A673 (cell line): ENCODE measurements around the gene RSKR. TPM values are rescaled to one million over a fixed set of nuclear protein-coding genes. Genes with fewer than 3 reads are reported as not detected.

Experiments used
- BruUV-seq: library from RNA; stranded (reverse); fragments of 400-500 nt; replicated peaks from 2 replicates; lab custom pipeline; 2021; lab: Mats Ljungman, UMichigan
- CTCF ChIA-PET: fragments of 300-600 bp; sonication (Branson Sonifier 250); formaldehyde crosslinking; loops from one replicate; lab custom pipeline; 2022; ENCODE audit warnings: antibody characterized with exemption; lab: Charles Lee
- POLR2A ChIA-PET: fragments of 300-600 bp; sonication (Branson Sonifier 250); formaldehyde crosslinking; loops from one replicate; lab custom pipeline; 2022; ENCODE audit warnings: antibody characterized with exemption; ENCODE audit not compliant: low non-redundant PET; lab: Charles Lee
- DNase-seq: peaks from one replicate; pipeline ENCODE4 v3.0.0-alpha.2; 2015; ENCODE audit warnings: low spot score
- H3K27ac ChIP-seq: fragments of 200-600 bp; sonication (generic); 2 replicates; pipeline ENCODE4 v1.5.1; 2016; ENCODE audit warnings: mixed run types, low read depth, mild to moderate bottlenecking, mixed read lengths, antibody characterized with exemption, low read length; ENCODE audit not compliant: poor library complexity, severe bottlenecking
- H3K27me3 ChIP-seq: fragments of 200-600 bp; sonication (generic); replicated peaks from 2 replicates; pipeline ENCODE4 v1.6.1; 2017; ENCODE audit warnings: mixed run types, low read depth, mild to moderate bottlenecking, mixed read lengths, antibody characterized with exemption, low read length; ENCODE audit not compliant: insufficient read depth, poor library complexity
- H3K36me3 ChIP-seq: fragments of 200-600 bp; sonication (generic); 2 replicates; pipeline ENCODE4 v1.6.1; 2016; ENCODE audit warnings: mixed run types, mild to moderate bottlenecking, mixed read lengths, antibody characterized with exemption, low read length; ENCODE audit not compliant: insufficient read depth, poor library complexity, severe bottlenecking
- H3K4me1 ChIP-seq: fragments of 200-600 bp; sonication (generic); 2 replicates; pipeline ENCODE4 v1.6.1; 2017; ENCODE audit warnings: mixed run types, mild to moderate bottlenecking, mixed read lengths, antibody characterized with exemption, low read length; ENCODE audit not compliant: insufficient read depth, poor library complexity, severe bottlenecking
- H3K4me3 ChIP-seq: fragments of 200-600 bp; sonication (generic); 2 replicates; pipeline ENCODE4 v1.5.1; 2016; ENCODE audit warnings: low read depth, mixed run types, mild to moderate bottlenecking, mixed read lengths, low read length; ENCODE audit not compliant: poor library complexity, severe bottlenecking
- H3K9me3 ChIP-seq: fragments of 200-600 bp; sonication (generic); 2 replicates; pipeline ENCODE4 v1.6.1; 2016; ENCODE audit warnings: mixed run types, low read depth, mild to moderate bottlenecking, mixed read lengths, antibody characterized with exemption, low read length; ENCODE audit not compliant: poor library complexity, severe bottlenecking
- EZH2 ChIP-seq: fragments of 200-600 bp; sonication (generic); IDR thresholded peaks from 2 replicates; pipeline ENCODE4 v1.6.1; 2017; ENCODE audit warnings: borderline replicate concordance, low read depth, mild to moderate bottlenecking, mixed read lengths, antibody characterized with exemption, low read length; ENCODE audit not compliant: poor library complexity, severe bottlenecking
- intact Hi-C: fragments of 100-400 bp; cut with micrococcal nuclease; formaldehyde crosslinking; loops from one replicate; pipeline ENCODE4 v1.10.0; 2022; ENCODE audit not compliant: unreplicated experiment
- total RNA-seq: library from RNA; stranded (reverse); gene quantifications from 2 replicates; pipeline ENCODE4 v1.2.3, GENCODE V29; 2021
- TF ChIP-seq, protein P1 (sequence below): fragments of 300-800, 200-600 bp; sonication (generic); conservative IDR thresholded peaks from 2 replicates; pipeline ENCODE4 v1.5.1; 2017; ENCODE audit warnings: low read depth, mild to moderate bottlenecking, antibody characterized with exemption, low read length, moderate library complexity, mixed read lengths

RSKR gene
- total RNA-seq, 1 experiment from 2014 or later = 36.8 TPM

DNA sequence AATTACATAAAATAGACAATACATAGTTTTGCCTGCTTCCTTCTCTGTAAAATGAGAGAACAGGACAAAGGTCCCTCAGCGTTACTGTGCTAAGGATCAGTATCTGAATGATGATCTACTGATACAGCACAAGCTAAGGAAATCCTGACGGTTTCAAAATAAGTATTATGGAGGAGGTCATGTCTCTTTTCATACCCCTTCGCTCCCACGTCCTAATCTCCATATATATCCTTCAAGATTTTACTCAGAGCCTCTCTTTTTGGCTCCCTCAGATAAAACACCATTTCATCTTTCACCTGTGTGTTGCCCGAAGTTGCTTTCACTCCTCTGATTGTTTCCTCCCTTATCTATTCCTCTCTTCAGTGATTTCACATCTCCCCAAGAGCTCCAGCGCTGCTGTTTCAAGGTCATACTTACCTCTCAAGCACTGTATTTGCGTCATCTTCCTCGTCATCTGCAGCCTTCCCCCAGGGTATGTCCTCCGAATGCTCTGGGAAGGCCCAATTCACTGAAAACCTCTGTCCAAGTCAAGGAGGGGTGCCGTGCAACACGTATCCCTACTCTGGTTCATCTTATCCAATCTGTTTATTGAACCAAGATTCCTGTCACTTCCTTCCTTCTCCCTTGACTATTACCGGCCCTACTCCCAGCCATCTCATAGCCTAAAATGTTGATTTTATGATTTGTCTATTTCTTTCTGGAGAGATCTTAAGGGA is 32.2 kb upstream of the RSKR start:
- POLR2A ChIA-PET = no interaction called here
- H3K36me3 ChIP-seq = peaks cover 36% of the 10 kb centered on the region
- no peaks in the 10 kb centered on the region for H3K9me3 ChIP-seq
- no peak for TF ChIP-seq EZH2
- TF ChIP-seq, protein P1, sequence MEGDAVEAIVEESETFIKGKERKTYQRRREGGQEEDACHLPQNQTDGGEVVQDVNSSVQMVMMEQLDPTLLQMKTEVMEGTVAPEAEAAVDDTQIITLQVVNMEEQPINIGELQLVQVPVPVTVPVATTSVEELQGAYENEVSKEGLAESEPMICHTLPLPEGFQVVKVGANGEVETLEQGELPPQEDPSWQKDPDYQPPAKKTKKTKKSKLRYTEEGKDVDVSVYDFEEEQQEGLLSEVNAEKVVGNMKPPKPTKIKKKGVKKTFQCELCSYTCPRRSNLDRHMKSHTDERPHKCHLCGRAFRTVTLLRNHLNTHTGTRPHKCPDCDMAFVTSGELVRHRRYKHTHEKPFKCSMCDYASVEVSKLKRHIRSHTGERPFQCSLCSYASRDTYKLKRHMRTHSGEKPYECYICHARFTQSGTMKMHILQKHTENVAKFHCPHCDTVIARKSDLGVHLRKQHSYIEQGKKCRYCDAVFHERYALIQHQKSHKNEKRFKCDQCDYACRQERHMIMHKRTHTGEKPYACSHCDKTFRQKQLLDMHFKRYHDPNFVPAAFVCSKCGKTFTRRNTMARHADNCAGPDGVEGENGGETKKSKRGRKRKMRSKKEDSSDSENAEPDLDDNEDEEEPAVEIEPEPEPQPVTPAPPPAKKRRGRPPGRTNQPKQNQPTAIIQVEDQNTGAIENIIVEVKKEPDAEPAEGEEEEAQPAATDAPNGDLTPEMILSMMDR = no peak
- CTCF ChIA-PET = interaction anchor here (0.7 to 1.0 kb wide), 3 partner anchors 48 to 104 kb away, joined by 3 read pairs; no protein-coding TSS in a partner anchor
- no peak for DNase-seq
- no TSS peak for BruUV-seq
- H3K4me1 ChIP-seq = peaks cover 18% of the 10 kb centered on the region
- peak overlapping the region; percentile 52 for H3K27ac ChIP-seq
- H3K4me3 ChIP-seq = peak overlapping the region; percentile 97
- H3K27me3 ChIP-seq = no peaks in the 10 kb centered on the region
- intact Hi-C loops = no loop called here

DNA sequence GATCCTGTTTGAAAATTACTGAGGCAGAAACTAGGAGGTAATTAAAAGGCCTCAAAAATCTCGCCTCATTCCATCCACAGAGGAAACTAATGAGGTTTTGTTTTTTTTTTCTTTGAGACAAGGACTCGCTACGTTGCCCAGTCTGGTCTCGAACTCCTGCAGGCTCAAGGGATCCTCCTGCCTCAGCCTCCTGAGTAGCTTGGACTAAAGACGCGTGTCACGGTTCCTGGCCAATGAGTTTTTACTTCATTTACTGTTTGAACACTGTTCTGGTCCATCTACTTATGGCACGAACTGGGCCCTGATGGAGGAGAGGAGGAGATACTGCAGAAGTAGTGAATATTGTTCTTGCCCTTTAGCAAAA is 31.6 kb upstream of the RSKR start:
- intact Hi-C loops = no loop called here
- Histone ChIP-seq H3K36me3 (peaks cover 40% of the 10 kb centered on the region), H3K4me3 (peak overlapping the region; percentile 97), H3K9me3 (no peaks in the 10 kb centered on the region), H3K27me3 (no peaks in the 10 kb centered on the region), H3K27ac (peak overlapping the region; percentile 93), H3K4me1 (peaks cover 18% of the 10 kb centered on the region)
- TSS peak; percentile 96 for BruUV-seq
- DNase-seq = no peak
- ChIA-PET CTCF (interaction anchor here (0.6 kb wide), 2 partner anchors 20 to 300 kb away, joined by 3 to 10 read pairs; no protein-coding TSS in a partner anchor), POLR2A (no interaction called here)
- TF ChIP-seq, protein P1 = no peak
- TF ChIP-seq EZH2 = no peak

DNA sequence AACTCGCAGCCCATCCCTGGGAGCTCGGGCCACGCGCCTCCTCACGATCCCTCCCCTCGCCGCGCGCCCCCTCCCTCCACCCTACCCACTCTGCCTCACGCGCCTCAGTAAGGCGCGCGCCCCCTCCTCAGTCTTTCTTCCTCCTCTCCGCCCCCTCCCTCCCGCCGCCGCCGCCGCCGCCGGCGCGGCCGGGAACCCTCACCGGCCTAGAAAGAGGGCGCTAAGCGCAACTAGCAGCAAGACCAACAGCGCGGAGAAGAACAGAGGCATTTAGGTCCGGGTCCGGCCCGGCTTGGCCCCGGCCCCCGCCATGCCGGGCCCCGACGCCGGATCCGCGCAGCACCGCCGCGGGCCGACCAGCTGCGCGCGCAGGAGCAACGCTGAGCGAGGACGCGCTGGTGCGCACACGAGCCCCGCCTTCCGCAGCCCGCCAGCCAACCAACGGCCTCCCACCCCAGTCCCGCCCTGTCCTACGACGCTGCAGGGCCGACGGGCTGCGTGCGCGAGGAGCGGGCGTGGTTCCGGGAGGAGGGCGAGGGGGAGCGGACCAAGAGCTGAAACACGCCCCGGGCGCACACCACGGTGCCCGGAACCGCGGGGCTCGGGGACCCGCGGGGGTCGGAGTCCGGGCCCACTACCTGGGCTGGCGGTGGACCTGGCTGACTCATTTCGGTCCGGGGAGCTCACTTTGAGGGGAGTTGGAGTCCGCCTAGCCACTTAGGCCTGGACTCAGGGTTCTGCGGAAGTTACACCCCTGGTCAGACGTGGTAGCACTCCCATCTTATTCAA is 31.0 kb upstream of the RSKR start, which contains the start of gene BLTP2:
TSS of gene BLTP2 (minus strand) at position 372 of the 789 bp plus-strand sequence. CDS start at position 270, 102 bp downstream.
- Histone ChIP-seq H3K9me3 (no peaks in the 10 kb centered on the region), H3K4me1 (peaks cover 18% of the 10 kb centered on the region), H3K4me3 (peak within 1 kb of the TSS; percentile 97), H3K27me3 (no peaks in the 10 kb centered on the region), H3K36me3 (peaks cover 43% of the 10 kb centered on the region), H3K27ac (peak within 1 kb of the TSS; percentile 93)
- no TSS peak for BruUV-seq
- ChIA-PET CTCF (interaction anchor here (0.6 kb wide), 2 partner anchors 20 to 301 kb away, joined by 3 to 10 read pairs; no protein-coding TSS in a partner anchor), POLR2A (no interaction called here)
- peak; percentile 98 for DNase-seq
- intact Hi-C loops = no loop called here
- TF ChIP-seq EZH2 = no peak
- TF ChIP-seq, protein P1 = no peak
